ENCODE measurements around the gene CEP192. TPM values are rescaled to one million over a fixed set of nuclear protein-coding genes. Genes with fewer than 3 reads are reported as not detected.
A peak's percentile ranks its signal among the peaks of the same experiment; 100 is the strongest.

The CEP192 gene
- total and polyA plus RNA-seq, 2 of the 13 experiments (the other 11 are each of a cell fraction or from before 2014, with no cell fraction given), result 15.3 to 24.7 TPM

GRCh38 chr18:13136904-13137669 is 145.9 kb downstream of the CEP192 start:
- peak; percentile 31 for ATAC-seq
- peak overlapping the region; percentile 81 to 98 (median 88) for H3K4me3 ChIP-seq (replicated peaks in 1 of 3; ENCODE audit: insufficient read depth in 1 of 3, low read depth in 2 of 3, low read length in 3 of 3)
- peak overlapping the region; percentile 99 for H3K27ac ChIP-seq (ENCODE audit: extremely low read length, insufficient read depth, low read length)
- no peaks in the 10 kb centered on the region for H4K20me1 ChIP-seq (ENCODE audit: insufficient read depth, low read length)
- peaks cover 36% of the 10 kb centered on the region for H3K4me1 ChIP-seq (ENCODE audit: insufficient read depth, low read length)
- BruUV-seq (replicated peaks), result no TSS peak
- H3K79me2 ChIP-seq (ENCODE audit: insufficient read depth, low read length), result peaks cover 6% of the 10 kb centered on the region
- intact Hi-C loops (cut with micrococcal nuclease; ENCODE audit: unreplicated experiment), result loop anchor here (5.0 kb wide), 2 partner anchors 40 to 405 kb away; no protein-coding TSS in a partner anchor
- in situ Hi-C loops (cut with HindIII; ENCODE audit: extremely low pct_ligation_motif_present, low pct_unique_long_range_greater_than_20kb), result loop anchor here (5.0 kb wide), 1 partner anchor 490 kb away; no protein-coding TSS in a partner anchor
- H3K36me3 ChIP-seq (replicated peaks in 1 of 2; ENCODE audit: control insufficient read depth in 1 of 2, insufficient read depth in 2 of 2, low read length in 2 of 2), result no peaks in the 10 kb centered on the region
- CTCF ChIA-PET (ENCODE audit: low intra/inter-chr PET ratio, low total read pairs), result interaction anchor here (1.0 kb wide), 1 partner anchor 22 kb away, joined by 3 read pairs; no protein-coding TSS in a partner anchor
- 5% methylated on average over 11 of the region's 74 CpGs for WGBS (ENCODE audit: low lambda C conversion rate)
- no peak overlapping the region for H2AFZ ChIP-seq (ENCODE audit: low read length)
- POLR2A ChIA-PET, result interaction anchor here (1.1 to 2.8 kb wide), 15 partner anchors 9 to 405 kb away, joined by 3 to 12 read pairs (median 6); partner anchors contain the start of gene CEP192
- no peaks in the 10 kb centered on the region for H3K9me3 ChIP-seq (ENCODE audit: low read length)
- FAIRE-seq, result no peak
- peak overlapping the region; percentile 79 for H3K4me2 ChIP-seq (ENCODE audit: low read depth, low read length)
- H3K9ac ChIP-seq (ENCODE audit: insufficient read depth, low read depth, low read length), result peak overlapping the region; percentile 97
- no peak for DNase-seq (ENCODE audit: low spot score)
- H3K27me3 ChIP-seq (ENCODE audit: control insufficient read depth in 1 of 2, insufficient read depth in 2 of 2, low read length in 2 of 2), result no peaks in the 10 kb centered on the region; a peak in 1 of 5 replicates
- TF ChIP-seq TAF1 (CRISPR knock-in tag; IDR thresholded peaks at IDR 0.05), result peak; percentile 16; the same call in 1 of the 2 replicates
- 0 out of 2 replicates have a peak, but pooled peaks have one; percentile 69 for TF ChIP-seq ZNF703 (CRISPR knock-in tag; IDR thresholded peaks at IDR 0.05; ENCODE audit: borderline replicate concordance)
- TF ChIP-seq CCDC6 (CRISPR knock-in tag; IDR thresholded peaks at IDR 0.05), result peak; percentile 42; the same call in 1 of the 2 replicates
- TF ChIP-seq WIZ (CRISPR knock-in tag; IDR thresholded peaks at IDR 0.05), result peak; percentile 58; the same call in 1 of the 2 replicates
- TF ChIP-seq MIXL1 (CRISPR knock-in tag; IDR thresholded peaks at IDR 0.05), result no peak
- TF ChIP-seq ZNF430 (CRISPR knock-in tag; IDR thresholded peaks at IDR 0.05), result peak; percentile 14; the same call in 1 of the 2 replicates
- TF ChIP-seq ZNF333 (CRISPR knock-in tag; IDR thresholded peaks at IDR 0.05; ENCODE audit: borderline replicate concordance), result peak; percentile 33; the same call in 1 of the 2 replicates
- peak; percentile 17; the same call in 1 of the 2 replicates for TF ChIP-seq ZNF441 (CRISPR knock-in tag; IDR thresholded peaks at IDR 0.05; ENCODE audit: borderline replicate concordance)
- TF ChIP-seq, protein P1, sequence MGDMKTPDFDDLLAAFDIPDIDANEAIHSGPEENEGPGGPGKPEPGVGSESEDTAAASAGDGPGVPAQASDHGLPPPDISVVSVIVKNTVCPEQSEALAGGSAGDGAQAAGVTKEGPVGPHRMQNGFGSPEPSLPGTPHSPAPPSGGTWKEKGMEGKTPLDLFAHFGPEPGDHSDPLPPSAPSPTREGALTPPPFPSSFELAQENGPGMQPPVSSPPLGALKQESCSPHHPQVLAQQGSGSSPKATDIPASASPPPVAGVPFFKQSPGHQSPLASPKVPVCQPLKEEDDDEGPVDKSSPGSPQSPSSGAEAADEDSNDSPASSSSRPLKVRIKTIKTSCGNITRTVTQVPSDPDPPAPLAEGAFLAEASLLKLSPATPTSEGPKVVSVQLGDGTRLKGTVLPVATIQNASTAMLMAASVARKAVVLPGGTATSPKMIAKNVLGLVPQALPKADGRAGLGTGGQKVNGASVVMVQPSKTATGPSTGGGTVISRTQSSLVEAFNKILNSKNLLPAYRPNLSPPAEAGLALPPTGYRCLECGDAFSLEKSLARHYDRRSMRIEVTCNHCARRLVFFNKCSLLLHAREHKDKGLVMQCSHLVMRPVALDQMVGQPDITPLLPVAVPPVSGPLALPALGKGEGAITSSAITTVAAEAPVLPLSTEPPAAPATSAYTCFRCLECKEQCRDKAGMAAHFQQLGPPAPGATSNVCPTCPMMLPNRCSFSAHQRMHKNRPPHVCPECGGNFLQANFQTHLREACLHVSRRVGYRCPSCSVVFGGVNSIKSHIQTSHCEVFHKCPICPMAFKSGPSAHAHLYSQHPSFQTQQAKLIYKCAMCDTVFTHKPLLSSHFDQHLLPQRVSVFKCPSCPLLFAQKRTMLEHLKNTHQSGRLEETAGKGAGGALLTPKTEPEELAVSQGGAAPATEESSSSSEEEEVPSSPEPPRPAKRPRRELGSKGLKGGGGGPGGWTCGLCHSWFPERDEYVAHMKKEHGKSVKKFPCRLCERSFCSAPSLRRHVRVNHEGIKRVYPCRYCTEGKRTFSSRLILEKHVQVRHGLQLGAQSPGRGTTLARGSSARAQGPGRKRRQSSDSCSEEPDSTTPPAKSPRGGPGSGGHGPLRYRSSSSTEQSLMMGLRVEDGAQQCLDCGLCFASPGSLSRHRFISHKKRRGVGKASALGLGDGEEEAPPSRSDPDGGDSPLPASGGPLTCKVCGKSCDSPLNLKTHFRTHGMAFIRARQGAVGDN (CRISPR knock-in tag; IDR thresholded peaks at IDR 0.05), result peak; percentile 90
- 0 out of 2 replicates have a peak, but pooled peaks have one; percentile 12 for TF ChIP-seq JUN (CRISPR knock-in tag; IDR thresholded peaks at IDR 0.05)
- 0 out of 2 replicates have a peak, but pooled peaks have one; percentile 52 for TF ChIP-seq ZBTB37 (CRISPR knock-in tag; IDR thresholded peaks at IDR 0.05)
- peak; percentile 52 for TF ChIP-seq ZFP90 (CRISPR knock-in tag; IDR thresholded peaks at IDR 0.05; ENCODE audit: borderline replicate concordance)
- peak; percentile 47 for TF ChIP-seq TAF15 (IDR thresholded peaks at IDR 0.05; ENCODE audit: low read depth, low read length, poor library complexity, severe bottlenecking)
- TF ChIP-seq PHF20 (CRISPR knock-in tag; IDR thresholded peaks at IDR 0.05), result peak; percentile 39; the same call in 1 of the 2 replicates
- peak; percentile 44 for TF ChIP-seq KAT8 (CRISPR knock-in tag; IDR thresholded peaks at IDR 0.05)
- TF ChIP-seq ZNF615 (CRISPR knock-in tag; IDR thresholded peaks at IDR 0.05; ENCODE audit: borderline replicate concordance), result 0 out of 2 replicates have a peak, but pooled peaks have one; percentile 72
- TF ChIP-seq CREB3 (CRISPR knock-in tag; IDR thresholded peaks at IDR 0.05), result no peak

All from HepG2 (cell line).